ENCODE data around the gene ANKRD36.
"Not testable (repeated sequence)": the region's sequence is repeated elsewhere in the genome, so short reads cannot be mapped to it uniquely, and the experiment has no call there.

DNA sequence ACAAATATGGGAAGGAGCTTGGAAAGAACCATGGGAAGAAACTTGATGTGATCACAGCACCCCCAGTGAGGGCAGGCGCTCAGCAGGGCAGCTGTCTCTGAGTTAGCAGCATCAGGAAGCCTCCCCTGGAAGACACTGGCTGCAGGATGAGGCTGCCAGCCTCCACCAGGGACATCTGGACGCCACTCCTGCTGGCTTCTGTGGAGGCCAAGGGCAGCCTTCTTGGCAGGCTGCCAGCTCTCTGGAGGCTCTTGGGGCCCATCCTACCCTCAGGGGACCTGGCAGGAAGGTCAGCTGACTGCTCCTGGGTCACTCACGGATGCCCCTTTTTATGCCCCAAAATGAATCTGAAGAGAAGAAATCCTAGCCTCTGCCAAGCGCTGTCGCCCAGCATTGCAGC is 44.2 kb upstream of the ANKRD36 start:
- TF ChIP-seq, protein P1, sequence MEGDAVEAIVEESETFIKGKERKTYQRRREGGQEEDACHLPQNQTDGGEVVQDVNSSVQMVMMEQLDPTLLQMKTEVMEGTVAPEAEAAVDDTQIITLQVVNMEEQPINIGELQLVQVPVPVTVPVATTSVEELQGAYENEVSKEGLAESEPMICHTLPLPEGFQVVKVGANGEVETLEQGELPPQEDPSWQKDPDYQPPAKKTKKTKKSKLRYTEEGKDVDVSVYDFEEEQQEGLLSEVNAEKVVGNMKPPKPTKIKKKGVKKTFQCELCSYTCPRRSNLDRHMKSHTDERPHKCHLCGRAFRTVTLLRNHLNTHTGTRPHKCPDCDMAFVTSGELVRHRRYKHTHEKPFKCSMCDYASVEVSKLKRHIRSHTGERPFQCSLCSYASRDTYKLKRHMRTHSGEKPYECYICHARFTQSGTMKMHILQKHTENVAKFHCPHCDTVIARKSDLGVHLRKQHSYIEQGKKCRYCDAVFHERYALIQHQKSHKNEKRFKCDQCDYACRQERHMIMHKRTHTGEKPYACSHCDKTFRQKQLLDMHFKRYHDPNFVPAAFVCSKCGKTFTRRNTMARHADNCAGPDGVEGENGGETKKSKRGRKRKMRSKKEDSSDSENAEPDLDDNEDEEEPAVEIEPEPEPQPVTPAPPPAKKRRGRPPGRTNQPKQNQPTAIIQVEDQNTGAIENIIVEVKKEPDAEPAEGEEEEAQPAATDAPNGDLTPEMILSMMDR (conservative IDR thresholded peaks at IDR 0.05; ENCODE audit: low read depth, low read length) = not testable (repeated sequence)
- TF ChIP-seq EZH2 (IDR thresholded peaks at IDR 0.05; ENCODE audit: low read length, unreplicated experiment) = not testable (repeated sequence)

Data from PC-3 (cell line).